Spleen (tissue), 11 donors: Measurements from ENCODE around the gene RAB35. TPM values are rescaled to one million over a fixed set of nuclear protein-coding genes. Genes with fewer than 3 reads are reported as not detected.

Experiments
- DNase-seq: peaks from one replicate; pipeline ENCODE4 v3.0.0-alpha.2; 2020
- H3K27ac ChIP-seq, 8 donors: fragments of 200-600 bp; sonication (generic) in 7 of 8; 1 replicate in 4 of 8; 2 replicates in 4 of 8; pipeline versions ENCODE4 v1.5.0 to v1.8.0; 2016 to 2021; ENCODE audit warnings: inconsistent platforms in 4 of 8, mild to moderate bottlenecking in 4 of 8, moderate library complexity in 1 of 8
- H3K27me3 ChIP-seq, 7 donors: fragments of 200-600 bp; sonication (generic) in 6 of 7; replicated peaks in 1 of 7; 1 replicate in 4 of 7; 2 replicates in 3 of 7; pipeline versions ENCODE4 v1.5.0 to v1.8.0; 2016 to 2021; ENCODE audit warnings: inconsistent platforms in 3 of 7, mild to moderate bottlenecking in 1 of 7
- H3K36me3 ChIP-seq, 6 donors: fragments of 200-600 bp; sonication (generic) in 5 of 6; 1 replicate in 4 of 6; 2 replicates in 2 of 6; pipeline versions ENCODE4 v1.5.0 to v1.8.0; 2016 to 2021; ENCODE audit warnings: inconsistent platforms in 2 of 6
- H3K4me1 ChIP-seq, 6 donors: fragments of 200-600 bp; sonication (generic) in 5 of 6; 1 replicate in 3 of 6; 2 replicates in 3 of 6; pipeline versions ENCODE4 v1.5.0 to v1.8.0; 2016 to 2021; ENCODE audit warnings: inconsistent platforms in 3 of 6
- H3K4me3 ChIP-seq, 8 donors: fragments of 200-600 bp; sonication (generic) in 7 of 8; 1 replicate in 4 of 8; 2 replicates in 4 of 8; pipeline versions ENCODE4 v1.5.0 to v1.8.0; 2016 to 2021; ENCODE audit warnings: inconsistent platforms in 4 of 8, mild to moderate bottlenecking in 4 of 8, moderate library complexity in 2 of 8
- H3K9me3 ChIP-seq, 8 donors: fragments of 200-600 bp; sonication (generic) in 7 of 8; 1 replicate in 4 of 8; 2 replicates in 4 of 8; pipeline versions ENCODE4 v1.5.0 to v1.8.0; 2016 to 2021; ENCODE audit warnings: inconsistent platforms in 4 of 8
- CTCF ChIP-seq, 11 experiments: fragments of 200-600 bp in 7 of 11; fragments of 450-650 bp in 4 of 11; sonication (generic) in 4 of 11; IDR thresholded peaks in 8 of 11; conservative IDR thresholded peaks in 3 of 11; 1 replicate in 7 of 11; 2 replicates in 4 of 11; pipeline versions ENCODE4 v1.4.0 to v1.8.0; 2016 to 2021; ENCODE audit warnings: antibody characterized with exemption in 11 of 11, inconsistent platforms in 4 of 11, mild to moderate bottlenecking in 1 of 11
- POLR2A ChIP-seq, 3 donors: fragments of 450-650 bp; IDR thresholded peaks; one replicate each; pipeline ENCODE4 v1.5.1; 2017; ENCODE audit warnings: antibody characterized with exemption in 3 of 3, mild to moderate bottlenecking in 1 of 3
- POLR2AphosphoS5 ChIP-seq, 3 donors: sonication (generic); formaldehyde crosslinking; IDR thresholded peaks; one replicate each; pipeline ENCODE4 v1.5.1; 2017; ENCODE audit warnings: antibody characterized with exemption in 3 of 3
- WGBS, 5 donors: extraction: QIAGEN DNeasy Blood & Tissue Kit in 3 of 5; methylation state at CpG; one replicate each; pipeline versions ENCODE4 v1.1.5 to v1.1.7; 2013 to 2018; 5-methylcytosine and 5-hydroxymethylcytosine counted together
- intact Hi-C: fragments of 100-400 bp; cut with DNase I; formaldehyde crosslinking; loops from one replicate; pipeline ENCODE4 v1.15.0; 2023; ENCODE audit warnings: low total_unique reads
- polyA plus RNA-seq, 3 donors: library from polyadenylated mRNA; stranded (reverse); fragments of 200-250 nt; gene quantifications; one replicate each; pipeline ENCODE4 v1.2.1, GENCODE V29; 2013
- total RNA-seq, 7 donors: library from RNA; depleted of rRNA in 3 of 7; stranded (reverse); fragments of >200 nt in 3 of 7; fragmentation: NEBNext Ultra II Directional in 4 of 7; extraction: Animal tissue kit (Norgen Biotek cat#: 25700) in 4 of 7; gene quantifications; one replicate each; pipeline versions ENCODE4 v1.1.0 to v1.2.1, GENCODE V29; 2016 to 2021
- donor health status: healthy with polysubstance abuse.
- donor health status: DM: no; HTN: no; CAD: no; lungs with moderate emphysema.
- donor health status: DM: no; HTN: no; CAD: no.
- donor health status: Bipolar disorder and iron deficiency.
- donor health status: healthy.
- donor health status: DM: no; HTN: no; CAD: no.
- donor health status: DM: yes; HTN: yes; CAD: no.

Gene RAB35
- total and polyA plus RNA-seq, 10 donors: 14.8 to 69.8 (median 40.1) TPM

- peaks cover 0 to 8% (median 0%) of the 10 kb centered on the region in 6 donors for H3K4me1 ChIP-seq
- no peak overlapping the region for H3K4me3 ChIP-seq
- no peaks in the 10 kb centered on the region for H3K27me3 ChIP-seq
- 68 to 85% (median 76%) methylated on average over 9 of the region's 9 CpGs for WGBS, 5 donors
- H3K9me3 ChIP-seq: no peaks in the 10 kb centered on the region
- intact Hi-C loops: no loop called here
- DNase-seq: peak; percentile 54
- no peak for TF ChIP-seq POLR2AphosphoS5 (IDR thresholded peaks at IDR 0.05)
- no peak overlapping the region for H3K27ac ChIP-seq
- H3K36me3 ChIP-seq: no peaks in the 10 kb centered on the region
Measured at GRCh38 chr12:120079411-120080400, 36.8 kb downstream of the RAB35 start.

GRCh38 chr12:120078868-120079267, 37.7 kb downstream of the RAB35 start:
- Histone ChIP-seq H3K36me3 (no peaks in the 10 kb centered on the region), H3K27me3 (no peaks in the 10 kb centered on the region), H3K4me3 (no peak overlapping the region), H3K4me1 (peaks cover 0 to 11% (median 0%) of the 10 kb centered on the region in 6 donors), H3K27ac (no peak overlapping the region), H3K9me3 (no peaks in the 10 kb centered on the region)
- 61 to 87% (median 68%) methylated on average over 5 of the region's 5 CpGs for WGBS, 5 donors
- DNase-seq: peak; percentile 66
- TF ChIP-seq CTCF (IDR thresholded peaks at IDR 0.05 in 8 of 11, conservative IDR thresholded peaks at IDR 0.05 in 3 of 11) (no peak), POLR2A (IDR thresholded peaks at IDR 0.05) (no peak), POLR2AphosphoS5 (IDR thresholded peaks at IDR 0.05) (no peak)
- intact Hi-C loops: no loop called here

GRCh38 chr12:120077260-120077659, 39.3 kb downstream of the RAB35 start:
- TF ChIP-seq POLR2A (IDR thresholded peaks at IDR 0.05): no peak
- no peak for TF ChIP-seq POLR2AphosphoS5 (IDR thresholded peaks at IDR 0.05)
- TF ChIP-seq CTCF (IDR thresholded peaks at IDR 0.05 in 8 of 11, conservative IDR thresholded peaks at IDR 0.05 in 3 of 11): no peak
- intact Hi-C loops: no loop called here
- 87 to 93% (median 90%) methylated on average over 6 of the region's 6 CpGs for WGBS, 5 donors
- peaks cover 0 to 10% (median 0%) of the 10 kb centered on the region in 6 donors for H3K36me3 ChIP-seq
- H3K27me3 ChIP-seq: no peaks in the 10 kb centered on the region
- no peaks in the 10 kb centered on the region for H3K9me3 ChIP-seq
- peaks cover 0 to 11% (median 0%) of the 10 kb centered on the region in 6 donors for H3K4me1 ChIP-seq
- H3K27ac ChIP-seq: no peak overlapping the region
- H3K4me3 ChIP-seq: no peak overlapping the region
- peak; percentile 45 for DNase-seq

GRCh38 chr12:120076651-120077050, 39.9 kb downstream of the RAB35 start:
- TF ChIP-seq POLR2A (IDR thresholded peaks at IDR 0.05): no peak
- no peak for TF ChIP-seq POLR2AphosphoS5 (IDR thresholded peaks at IDR 0.05)
- TF ChIP-seq CTCF (IDR thresholded peaks at IDR 0.05 in 8 of 11, conservative IDR thresholded peaks at IDR 0.05 in 3 of 11): no peak
- WGBS, 5 donors: 85 to 100% (median 95%) methylated on average over 4 to 6 of the region's 6 CpGs
- intact Hi-C loops: no loop called here
- Histone ChIP-seq H3K4me1 (peaks cover 0 to 11% (median 0%) of the 10 kb centered on the region in 6 donors), H3K9me3 (no peaks in the 10 kb centered on the region), H3K27ac (no peak overlapping the region), H3K4me3 (no peak overlapping the region), H3K27me3 (no peaks in the 10 kb centered on the region), H3K36me3 (peaks cover 0 to 16% (median 0%) of the 10 kb centered on the region in 6 donors)
- peak; percentile 49 for DNase-seq
